ENCODE data around the gene TMEM272. TPM values are rescaled to one million over a fixed set of nuclear protein-coding genes. Genes with fewer than 3 reads are reported as not detected.

Gene TMEM272
- total and polyA plus RNA-seq, 7 donors, result under 0.01 to 0.28 TPM; not detected in 5

DNA sequence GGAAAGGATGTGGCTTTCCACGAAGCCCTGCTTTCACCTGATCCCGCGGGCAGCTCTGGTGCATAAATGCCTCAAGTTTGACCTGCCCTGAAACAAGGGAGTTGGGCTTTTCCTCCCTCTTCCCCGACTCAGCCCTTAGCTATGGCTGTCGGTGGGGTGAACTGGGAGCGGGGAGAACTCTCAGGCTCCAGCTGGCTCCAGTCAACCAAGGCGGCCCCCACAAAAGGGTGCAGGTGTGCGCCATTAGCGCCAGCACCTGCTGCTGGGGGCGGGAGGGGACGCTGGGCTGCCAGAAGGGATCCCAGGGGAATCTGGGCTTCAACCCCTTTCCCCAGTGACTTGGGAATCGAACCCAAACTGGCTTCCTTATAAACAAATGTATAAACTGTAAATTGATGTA is 33.9 kb downstream of the TMEM272 start:
- DNase-seq, result no peak
- H3K27ac ChIP-seq, result no peak overlapping the region
- H3K9me3 ChIP-seq, result no peaks in the 10 kb centered on the region
- H3K36me3 ChIP-seq, result no peaks in the 10 kb centered on the region
- 74 to 89% methylated on average over 12 of the region's 12 CpGs for WGBS, 2 donors
- H3K4me1 ChIP-seq, result peaks cover 0 to 13% (median 9%) of the 10 kb centered on the region in 4 donors
- TF ChIP-seq, protein P1, sequence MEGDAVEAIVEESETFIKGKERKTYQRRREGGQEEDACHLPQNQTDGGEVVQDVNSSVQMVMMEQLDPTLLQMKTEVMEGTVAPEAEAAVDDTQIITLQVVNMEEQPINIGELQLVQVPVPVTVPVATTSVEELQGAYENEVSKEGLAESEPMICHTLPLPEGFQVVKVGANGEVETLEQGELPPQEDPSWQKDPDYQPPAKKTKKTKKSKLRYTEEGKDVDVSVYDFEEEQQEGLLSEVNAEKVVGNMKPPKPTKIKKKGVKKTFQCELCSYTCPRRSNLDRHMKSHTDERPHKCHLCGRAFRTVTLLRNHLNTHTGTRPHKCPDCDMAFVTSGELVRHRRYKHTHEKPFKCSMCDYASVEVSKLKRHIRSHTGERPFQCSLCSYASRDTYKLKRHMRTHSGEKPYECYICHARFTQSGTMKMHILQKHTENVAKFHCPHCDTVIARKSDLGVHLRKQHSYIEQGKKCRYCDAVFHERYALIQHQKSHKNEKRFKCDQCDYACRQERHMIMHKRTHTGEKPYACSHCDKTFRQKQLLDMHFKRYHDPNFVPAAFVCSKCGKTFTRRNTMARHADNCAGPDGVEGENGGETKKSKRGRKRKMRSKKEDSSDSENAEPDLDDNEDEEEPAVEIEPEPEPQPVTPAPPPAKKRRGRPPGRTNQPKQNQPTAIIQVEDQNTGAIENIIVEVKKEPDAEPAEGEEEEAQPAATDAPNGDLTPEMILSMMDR (IDR thresholded peaks at IDR 0.05), result no peak
- TF ChIP-seq POLR2AphosphoS5 (IDR thresholded peaks at IDR 0.05) (no peak), EP300 (IDR thresholded peaks at IDR 0.05) (no peak), POLR2A (IDR thresholded peaks at IDR 0.05) (no peak)
- no peaks in the 10 kb centered on the region for H3K27me3 ChIP-seq
- intact Hi-C loops (cut with DNase I), result no loop called here
- H3K4me3 ChIP-seq, result no peak overlapping the region

GRCh38 chr13:51808811-51809210 is 36.2 kb downstream of the TMEM272 start:
- Histone ChIP-seq H3K27ac (no peak overlapping the region), H3K27me3 (no peaks in the 10 kb centered on the region), H3K4me1 (peaks cover 0 to 14% (median 8%) of the 10 kb centered on the region in 4 donors), H3K9me3 (no peaks in the 10 kb centered on the region), H3K4me3 (no peak overlapping the region), H3K36me3 (no peaks in the 10 kb centered on the region)
- intact Hi-C loops (cut with DNase I), result loop anchor here (10.0 kb wide), 1 partner anchor 1684 kb away; no protein-coding TSS in a partner anchor
- no peak for DNase-seq
- TF ChIP-seq POLR2AphosphoS5 (IDR thresholded peaks at IDR 0.05) (no peak), POLR2A (IDR thresholded peaks at IDR 0.05) (no peak), EP300 (IDR thresholded peaks at IDR 0.05) (no peak)
- TF ChIP-seq, protein P1 (IDR thresholded peaks at IDR 0.05), result no peak

- intact Hi-C loops (cut with DNase I), result loop anchor here (10.0 kb wide), 1 partner anchor 1682 kb away; no protein-coding TSS in a partner anchor
Measured at GRCh38 chr13:51807041-51807440, 37.9 kb downstream of the TMEM272 start.

DNA sequence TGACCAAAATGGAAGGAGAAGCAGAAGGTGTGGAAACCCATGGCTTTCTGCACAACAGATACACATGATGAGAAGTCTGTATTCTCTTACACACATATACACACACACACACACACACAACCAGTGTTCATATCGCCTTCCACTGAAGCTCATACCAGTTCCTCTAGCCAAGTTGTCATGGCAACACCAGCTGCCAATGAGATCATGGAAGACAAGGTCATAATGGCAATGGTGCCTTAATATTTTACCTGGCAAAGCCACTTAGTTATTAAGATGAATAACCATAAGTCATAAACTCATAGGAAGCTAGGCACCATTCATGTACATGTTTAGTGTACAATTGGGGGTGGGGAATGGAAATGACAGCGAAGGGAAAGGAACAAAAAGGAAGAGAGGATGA is 38.4 kb downstream of the TMEM272 start:
- Histone ChIP-seq H3K27me3 (no peaks in the 10 kb centered on the region), H3K9me3 (no peaks in the 10 kb centered on the region), H3K36me3 (no peaks in the 10 kb centered on the region), H3K4me1 (peaks cover 0 to 34% (median 27%) of the 10 kb centered on the region in 4 donors), H3K4me3 (no peak overlapping the region), H3K27ac (no peak overlapping the region)
- 73 to 74% methylated on average over 2 of the region's 2 CpGs for WGBS, 2 donors
- no peak for TF ChIP-seq POLR2A (IDR thresholded peaks at IDR 0.05)
- TF ChIP-seq, protein P1 (IDR thresholded peaks at IDR 0.05), result no peak
- TF ChIP-seq POLR2AphosphoS5 (IDR thresholded peaks at IDR 0.05), result no peak
- TF ChIP-seq EP300 (IDR thresholded peaks at IDR 0.05), result no peak
- intact Hi-C loops (cut with DNase I), result loop anchor here (10.0 kb wide), 1 partner anchor 1682 kb away; no protein-coding TSS in a partner anchor
- DNase-seq, result no peak

More at GRCh38 chr13:51807041-51807440, 37.9 kb downstream of the TMEM272 start:
- 87 to 92% methylated on average over 5 of the region's 5 CpGs for WGBS, 2 donors
- Histone ChIP-seq H3K4me1 (peaks cover 0 to 29% (median 22%) of the 10 kb centered on the region in 4 donors), H3K36me3 (no peaks in the 10 kb centered on the region), H3K27me3 (no peaks in the 10 kb centered on the region), H3K9me3 (no peaks in the 10 kb centered on the region), H3K4me3 (no peak overlapping the region), H3K27ac (no peak overlapping the region)
- no peak for TF ChIP-seq EP300 (IDR thresholded peaks at IDR 0.05)
- no peak for TF ChIP-seq POLR2AphosphoS5 (IDR thresholded peaks at IDR 0.05)
- no peak for TF ChIP-seq POLR2A (IDR thresholded peaks at IDR 0.05)
- TF ChIP-seq, protein P1 (IDR thresholded peaks at IDR 0.05), result no peak
- no peak for DNase-seq

- Histone ChIP-seq H3K36me3 (no peaks in the 10 kb centered on the region), H3K27me3 (no peaks in the 10 kb centered on the region), H3K9me3 (no peaks in the 10 kb centered on the region), H3K4me1 (peaks cover 0 to 40% (median 34%) of the 10 kb centered on the region in 4 donors), H3K4me3 (no peak overlapping the region), H3K27ac (peak overlapping the region in 2 of 4 donors; percentile 91 to 98)
- WGBS, 2 donors, result 90 to 93% methylated on average over 2 of the region's 2 CpGs
- TF ChIP-seq POLR2A (IDR thresholded peaks at IDR 0.05), result no peak
- TF ChIP-seq, protein P1 (IDR thresholded peaks at IDR 0.05), result no peak
- TF ChIP-seq EP300 (IDR thresholded peaks at IDR 0.05), result no peak
- TF ChIP-seq POLR2AphosphoS5 (IDR thresholded peaks at IDR 0.05), result no peak
- DNase-seq, result no peak
- intact Hi-C loops (cut with DNase I), result loop anchor here (10.0 kb wide), 1 partner anchor 1681 kb away; no protein-coding TSS in a partner anchor
Measured at GRCh38 chr13:51805925-51806324, 39.1 kb downstream of the TMEM272 start.
